GM13976 (cell line): Measurements from ENCODE around the gene LINGO4.

Source experiments
- DNase-seq: peaks from one replicate; pipeline ENCODE4 v3.0.0; 2012; ENCODE audit warnings: low spot score
- CTCF ChIP-seq: IDR thresholded peaks from 2 replicates; pipeline ENCODE4 v1.5.1; 2012; ENCODE audit warnings: borderline replicate concordance, mild to moderate bottlenecking; ENCODE audit not compliant: insufficient read depth; ENCODE audit errors: extremely low read depth, missing control alignments, control extremely low read depth
- in situ Hi-C: fragments of 300-500 bp; cut with MboI; formaldehyde crosslinking; loops from one replicate; pipeline ENCODE4 v1.12.0; 2022; ENCODE audit warnings: low sequenced_read_pairs, mixed read lengths, inconsistent platforms; ENCODE audit not compliant: unreplicated experiment

LINGO4 gene

GRCh38 chr1:151849126-151849525 is 43.9 kb upstream of the LINGO4 start:
- DNase-seq, result no peak
- no peak for TF ChIP-seq CTCF
- in situ Hi-C loops, result no loop called here

DNA sequence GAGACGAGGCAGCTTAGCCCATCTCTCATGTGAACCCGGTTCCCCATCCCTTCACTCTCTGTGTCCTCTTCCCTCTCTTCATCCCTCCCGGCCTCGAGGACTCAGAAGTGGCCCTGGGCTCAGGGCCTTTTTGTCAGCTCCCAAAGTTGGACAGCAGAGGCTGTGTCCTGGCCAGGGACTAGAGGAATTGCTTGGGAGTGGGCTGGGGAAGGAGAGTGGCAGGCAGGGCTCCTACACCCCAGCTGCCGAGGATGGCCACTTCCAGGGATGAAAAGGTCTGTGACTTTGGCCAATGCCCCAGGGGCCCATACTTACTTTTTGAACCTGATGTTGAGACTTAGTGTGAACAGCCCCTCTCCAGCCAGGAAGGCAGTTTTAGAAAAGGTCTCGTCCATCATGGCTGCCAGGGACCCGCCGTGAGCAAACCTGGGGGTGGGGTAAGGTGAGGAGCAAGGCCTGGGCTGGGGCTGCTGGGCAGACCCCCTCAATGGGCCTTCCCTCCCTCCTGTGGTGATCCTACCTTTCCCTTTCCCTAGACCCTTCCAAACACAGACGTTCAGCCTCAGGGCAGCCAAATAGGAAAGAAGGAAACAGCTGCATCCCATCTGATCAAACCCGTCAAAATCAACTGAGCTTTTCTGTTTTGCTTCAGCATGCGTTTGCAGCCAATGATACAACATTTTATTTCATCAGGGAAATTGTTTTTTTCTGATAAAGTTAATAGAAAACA is 42.8 kb upstream of the LINGO4 start:
- in situ Hi-C loops, result no loop called here
- no peak for TF ChIP-seq CTCF
- no peak for DNase-seq

DNA sequence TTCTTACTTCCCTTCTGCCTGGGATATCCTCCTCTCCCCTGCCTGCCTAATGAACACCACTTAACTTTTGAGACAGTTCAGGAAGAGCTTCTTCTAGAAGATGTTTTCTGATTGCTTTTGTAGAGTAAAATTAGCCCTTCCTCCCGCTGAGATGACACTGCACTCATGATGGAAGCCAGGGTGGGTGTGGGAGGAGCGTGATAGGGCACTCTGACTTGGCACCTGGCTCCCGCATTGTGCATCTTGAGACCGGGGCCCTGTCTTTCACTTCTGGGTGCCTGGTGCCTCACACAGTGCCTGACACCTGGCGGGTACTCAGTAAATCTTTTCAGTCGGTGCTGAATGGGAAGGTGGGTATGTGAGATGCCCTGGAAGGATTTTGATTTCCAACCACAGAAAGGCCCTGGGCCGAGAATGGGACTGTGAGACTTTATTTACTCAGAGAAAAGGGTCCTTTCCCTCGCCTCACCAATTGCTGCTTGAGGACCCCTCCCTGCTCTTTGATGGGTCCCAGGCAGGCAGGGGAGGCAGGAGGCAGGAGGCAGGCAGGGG is 41.5 kb upstream of the LINGO4 start:
- no peak for DNase-seq
- in situ Hi-C loops, result no loop called here
- TF ChIP-seq CTCF, result no peak

GRCh38 chr1:151846062-151846568 is 40.9 kb upstream of the LINGO4 start:
- TF ChIP-seq CTCF, result no peak
- no peak for DNase-seq
- in situ Hi-C loops, result no loop called here

DNA sequence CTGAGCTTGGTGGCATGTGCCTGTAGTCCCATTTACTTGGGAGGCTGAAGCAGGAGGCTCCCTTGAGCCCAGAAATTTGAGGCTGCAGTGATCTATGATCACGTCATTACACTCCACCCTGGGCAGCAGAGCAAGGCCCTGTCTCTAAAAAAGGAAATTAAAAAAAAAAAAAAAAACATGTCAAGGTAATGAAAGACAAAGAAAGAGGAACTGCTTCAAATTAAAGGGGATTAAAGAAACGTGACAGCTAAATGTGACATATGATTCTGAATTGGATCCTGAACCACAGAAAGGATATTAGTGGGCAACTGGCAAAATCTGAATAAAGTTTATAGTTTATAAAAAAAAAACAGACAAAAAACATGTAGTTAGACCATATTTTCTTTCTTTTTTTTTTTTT is 38.2 kb upstream of the LINGO4 start:
- no peak for TF ChIP-seq CTCF
- in situ Hi-C loops, result no loop called here
- DNase-seq, result no peak

- in situ Hi-C loops, result no loop called here
- DNase-seq, result no peak
- no peak for TF ChIP-seq CTCF
Observed at GRCh38 chr1:151841141-151841540, 35.9 kb upstream of the LINGO4 start.
